Stimulated activated CD4-positive, alpha-beta T cell treated with anti-CD3 and anti-CD28 coated beads, Interleukin-1b, Interleukin-23, amount 100 ng/mL, for 1 hour (primary cell): Measurements from ENCODE around the gene PCDHA9.
"Not testable (repeated sequence)": the region's sequence is repeated elsewhere in the genome, so short reads cannot be mapped to it uniquely, and the experiment has no call there.

Experiments
- DNase-seq, 2 donors: peaks; one replicate each; pipeline ENCODE4 v3.0.0-alpha.2; 2020; ENCODE audit warnings: low read depth in 2 of 2

PCDHA9 gene, protein sequence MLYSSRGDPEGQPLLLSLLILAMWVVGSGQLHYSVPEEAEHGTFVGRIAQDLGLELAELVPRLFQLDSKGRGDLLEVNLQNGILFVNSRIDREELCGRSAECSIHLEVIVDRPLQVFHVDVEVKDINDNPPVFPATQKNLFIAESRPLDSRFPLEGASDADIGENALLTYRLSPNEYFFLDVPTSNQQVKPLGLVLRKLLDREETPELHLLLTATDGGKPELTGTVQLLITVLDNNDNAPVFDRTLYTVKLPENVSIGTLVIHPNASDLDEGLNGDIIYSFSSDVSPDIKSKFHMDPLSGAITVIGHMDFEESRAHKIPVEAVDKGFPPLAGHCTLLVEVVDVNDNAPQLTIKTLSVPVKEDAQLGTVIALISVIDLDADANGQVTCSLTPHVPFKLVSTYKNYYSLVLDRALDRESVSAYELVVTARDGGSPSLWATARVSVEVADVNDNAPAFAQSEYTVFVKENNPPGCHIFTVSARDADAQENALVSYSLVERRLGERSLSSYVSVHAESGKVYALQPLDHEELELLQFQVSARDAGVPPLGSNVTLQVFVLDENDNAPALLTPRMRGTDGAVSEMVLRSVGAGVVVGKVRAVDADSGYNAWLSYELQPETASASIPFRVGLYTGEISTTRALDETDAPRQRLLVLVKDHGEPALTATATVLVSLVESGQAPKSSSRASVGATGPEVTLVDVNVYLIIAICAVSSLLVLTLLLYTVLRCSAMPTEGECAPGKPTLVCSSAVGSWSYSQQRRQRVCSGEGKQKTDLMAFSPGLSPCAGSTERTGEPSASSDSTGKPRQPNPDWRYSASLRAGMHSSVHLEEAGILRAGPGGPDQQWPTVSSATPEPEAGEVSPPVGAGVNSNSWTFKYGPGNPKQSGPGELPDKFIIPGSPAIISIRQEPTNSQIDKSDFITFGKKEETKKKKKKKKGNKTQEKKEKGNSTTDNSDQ

GRCh38 chr5:140848139-140849102 is at the start of gene PCDHA9:
Gene PCDHA9, plus strand, starts transcription at chr5:140848382. Its CDS starts 114 bp downstream, at chr5:140848496.
- not testable (repeated sequence) for DNase-seq

GRCh38 chr5:140800816-140801493 is 47.2 kb upstream of the PCDHA9 start, which contains the start of gene PCDHA3:
Gene PCDHA3, plus strand, starts transcription at chr5:140801057.
- DNase-seq, result no peak

DNA sequence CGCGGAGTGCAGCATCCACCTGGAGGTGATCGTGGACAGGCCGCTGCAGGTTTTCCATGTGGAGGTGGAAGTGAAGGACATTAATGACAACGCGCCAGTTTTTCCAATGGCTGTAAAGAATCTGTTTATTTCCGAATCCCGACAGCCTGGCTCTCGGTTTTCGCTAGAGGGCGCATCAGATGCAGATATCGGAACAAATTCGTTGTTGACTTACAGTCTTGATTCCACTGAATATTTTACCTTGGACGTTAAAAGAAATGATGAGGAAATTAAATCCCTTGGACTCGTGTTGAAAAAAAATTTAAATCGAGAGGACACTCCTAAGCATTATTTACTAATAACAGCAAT is 46.7 kb upstream of the PCDHA9 start:
- no peak for DNase-seq

GRCh38 chr5:140802381-140802780 is 45.8 kb upstream of the PCDHA9 start:
- not testable (repeated sequence) for DNase-seq

DNA sequence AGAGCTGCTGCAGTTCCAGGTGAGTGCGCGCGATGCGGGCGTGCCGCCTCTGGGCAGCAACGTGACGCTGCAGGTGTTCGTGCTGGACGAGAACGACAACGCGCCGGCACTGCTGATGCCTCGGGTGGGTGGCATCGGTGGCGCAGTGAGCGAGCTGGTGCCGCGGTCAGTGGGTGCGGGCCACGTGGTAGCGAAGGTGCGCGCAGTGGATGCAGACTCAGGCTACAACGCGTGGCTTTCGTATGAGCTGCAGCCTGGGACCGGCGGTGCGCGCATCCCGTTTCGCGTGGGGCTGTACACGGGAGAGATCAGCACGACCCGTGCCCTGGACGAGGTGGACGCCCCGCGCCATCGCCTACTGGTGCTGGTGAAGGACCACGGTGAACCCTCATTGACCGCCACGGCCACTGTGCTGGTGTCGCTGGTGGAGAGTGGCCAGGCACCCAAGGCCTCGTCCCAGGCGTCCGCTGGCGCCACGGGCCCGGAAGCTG is 45.4 kb upstream of the PCDHA9 start:
- no peak for DNase-seq

DNA sequence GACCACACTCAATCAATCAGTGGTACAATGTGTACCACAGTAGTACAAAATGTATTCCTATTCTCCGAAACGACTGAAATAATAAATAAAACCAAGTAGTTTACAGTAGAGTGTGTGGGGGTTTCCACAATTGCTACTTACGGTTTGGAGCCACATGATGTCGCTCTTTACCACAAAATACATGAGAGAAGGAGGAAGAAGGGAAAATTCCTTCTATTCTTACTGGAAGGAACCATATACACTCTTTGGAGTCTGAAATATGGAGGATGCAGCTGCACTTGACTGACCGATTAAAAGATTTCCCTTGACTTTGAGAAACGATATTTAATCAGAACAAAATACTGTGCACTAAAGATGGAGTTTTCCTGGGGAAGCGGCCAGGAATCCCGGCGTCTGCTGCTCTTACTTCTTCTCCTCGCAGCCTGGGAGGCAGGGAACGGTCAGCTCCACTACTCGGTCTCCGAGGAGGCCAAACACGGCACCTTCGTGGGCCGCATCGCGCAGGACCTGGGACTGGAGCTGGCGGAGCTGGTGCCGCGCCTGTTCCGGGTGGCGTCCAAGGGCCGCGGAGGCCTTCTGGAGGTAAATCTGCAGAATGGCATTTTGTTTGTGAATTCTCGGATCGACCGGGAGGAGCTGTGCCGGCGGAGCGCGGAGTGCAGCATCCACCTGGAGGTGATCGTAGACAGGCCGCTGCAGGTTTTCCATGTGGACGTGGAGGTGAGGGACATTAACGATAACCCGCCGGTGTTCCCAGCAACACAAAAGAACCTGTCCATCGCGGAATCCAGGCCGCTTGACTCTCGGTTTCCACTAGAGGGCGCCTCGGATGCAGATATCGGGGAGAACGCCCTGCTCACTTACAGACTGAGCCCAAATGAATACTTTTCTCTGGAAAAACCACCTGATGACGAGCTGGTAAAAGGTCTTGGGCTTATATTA is 41.1 kb upstream of the PCDHA9 start, which contains the start of gene PCDHA4:
Gene PCDHA4 (plus strand): TSS at position 235 of the 942 bp plus-strand sequence.
- DNase-seq, result no peak

DNA sequence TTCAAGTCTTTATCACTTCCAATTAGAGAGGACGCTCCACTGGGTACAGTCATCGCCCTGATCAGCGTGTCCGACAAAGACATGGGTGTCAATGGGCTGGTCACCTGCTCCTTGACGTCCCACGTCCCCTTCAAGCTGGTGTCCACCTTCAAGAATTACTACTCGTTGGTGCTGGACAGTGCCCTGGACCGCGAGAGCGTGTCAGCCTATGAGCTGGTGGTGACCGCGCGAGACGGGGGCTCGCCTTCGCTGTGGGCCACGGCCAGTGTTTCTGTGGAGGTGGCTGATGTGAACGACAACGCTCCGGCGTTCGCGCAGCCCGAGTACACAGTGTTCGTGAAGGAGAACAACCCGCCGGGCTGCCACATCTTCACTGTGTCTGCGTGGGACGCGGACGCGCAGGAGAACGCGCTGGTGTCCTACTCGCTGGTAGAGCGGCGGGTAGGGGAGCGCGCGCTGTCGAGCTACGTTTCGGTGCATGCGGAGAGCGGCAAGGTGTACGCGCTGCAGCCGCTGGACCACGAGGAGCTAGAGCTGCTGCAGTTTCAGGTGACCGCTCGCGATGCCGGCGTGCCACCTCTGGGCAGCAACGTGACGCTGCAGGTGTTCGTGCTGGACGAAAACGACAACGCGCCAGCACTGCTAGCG is 39.8 kb upstream of the PCDHA9 start:
- DNase-seq, result not testable (repeated sequence)

DNA sequence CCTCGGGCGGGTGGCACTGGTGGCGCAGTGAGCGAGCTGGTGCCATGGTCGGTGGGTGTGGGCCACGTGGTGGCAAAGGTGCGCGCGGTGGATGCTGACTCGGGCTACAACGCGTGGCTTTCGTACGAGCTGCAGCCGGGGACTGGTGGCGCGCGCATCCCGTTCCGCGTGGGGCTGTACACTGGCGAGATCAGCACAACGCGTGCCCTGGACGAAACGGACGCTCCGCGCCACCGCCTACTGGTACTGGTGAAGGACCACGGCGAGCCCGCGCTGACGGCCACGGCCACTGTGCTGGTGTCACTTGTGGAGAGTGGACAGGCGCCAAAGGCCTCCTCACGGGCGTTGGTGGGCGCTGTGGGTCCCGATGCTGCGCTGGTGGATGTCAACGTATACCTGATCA is 39.3 kb upstream of the PCDHA9 start:
- no peak for DNase-seq

DNA sequence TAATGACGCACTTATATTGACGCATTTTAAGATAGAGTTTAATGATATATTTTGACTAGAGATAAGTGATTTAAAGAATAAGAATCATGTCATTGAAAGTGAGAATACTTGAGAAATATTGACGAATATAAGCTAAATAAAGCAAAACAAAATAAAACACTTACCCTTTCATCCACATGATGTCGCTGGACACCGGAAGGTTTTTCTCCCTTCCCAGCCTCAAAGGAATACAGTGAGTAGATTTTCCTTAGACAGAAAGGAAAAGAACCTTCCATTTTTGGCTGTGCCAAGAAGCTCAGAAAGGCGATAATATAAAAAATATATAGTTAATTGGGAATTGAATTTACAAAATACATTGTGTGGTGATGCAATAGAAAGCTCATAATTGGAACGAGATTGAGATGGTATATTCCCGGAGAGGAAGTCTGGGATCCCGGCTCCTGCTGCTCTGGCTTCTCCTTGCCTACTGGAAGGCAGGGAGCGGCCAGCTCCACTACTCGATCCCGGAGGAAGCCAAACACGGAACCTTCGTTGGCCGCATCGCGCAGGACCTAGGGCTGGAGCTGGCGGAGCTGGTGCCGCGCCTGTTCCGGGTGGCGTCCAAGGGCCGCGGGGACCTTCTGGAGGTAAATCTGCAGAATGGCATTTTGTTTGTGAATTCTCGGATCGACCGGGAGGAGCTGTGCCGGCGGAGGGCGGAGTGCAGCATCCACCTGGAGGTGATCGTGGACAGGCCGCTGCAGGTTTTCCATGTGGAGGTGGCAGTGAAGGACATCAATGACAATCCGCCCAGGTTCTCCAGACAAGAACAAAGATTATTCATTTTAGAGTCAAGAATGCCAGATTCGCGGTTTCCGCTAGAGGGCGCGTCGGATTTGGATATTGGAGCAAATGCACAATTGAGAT is 26.6 kb upstream of the PCDHA9 start, which contains the start of gene PCDHA5:
Gene PCDHA5 (plus strand): TSS at position 239 of the 906 bp plus-strand sequence.
- no peak for DNase-seq

DNA sequence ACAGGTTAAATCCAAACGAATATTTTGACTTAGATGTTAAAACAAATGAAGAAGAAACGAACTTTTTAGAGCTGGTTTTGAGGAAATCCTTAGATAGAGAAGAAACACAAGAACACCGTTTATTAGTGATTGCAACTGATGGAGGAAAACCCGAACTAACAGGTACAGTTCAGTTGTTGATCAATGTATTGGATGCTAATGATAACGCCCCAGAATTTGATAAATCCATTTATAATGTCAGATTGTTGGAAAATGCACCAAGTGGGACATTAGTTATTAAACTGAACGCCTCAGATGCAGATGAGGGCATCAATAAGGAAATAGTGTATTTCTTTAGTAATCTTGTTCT is 25.9 kb upstream of the PCDHA9 start:
- DNase-seq, result no peak

- DNase-seq, result not testable (repeated sequence)
Observed at GRCh38 chr5:140822969-140823368, 25.2 kb upstream of the PCDHA9 start.

- no peak for DNase-seq
Observed at GRCh38 chr5:140823475-140823874, 24.7 kb upstream of the PCDHA9 start.

DNA sequence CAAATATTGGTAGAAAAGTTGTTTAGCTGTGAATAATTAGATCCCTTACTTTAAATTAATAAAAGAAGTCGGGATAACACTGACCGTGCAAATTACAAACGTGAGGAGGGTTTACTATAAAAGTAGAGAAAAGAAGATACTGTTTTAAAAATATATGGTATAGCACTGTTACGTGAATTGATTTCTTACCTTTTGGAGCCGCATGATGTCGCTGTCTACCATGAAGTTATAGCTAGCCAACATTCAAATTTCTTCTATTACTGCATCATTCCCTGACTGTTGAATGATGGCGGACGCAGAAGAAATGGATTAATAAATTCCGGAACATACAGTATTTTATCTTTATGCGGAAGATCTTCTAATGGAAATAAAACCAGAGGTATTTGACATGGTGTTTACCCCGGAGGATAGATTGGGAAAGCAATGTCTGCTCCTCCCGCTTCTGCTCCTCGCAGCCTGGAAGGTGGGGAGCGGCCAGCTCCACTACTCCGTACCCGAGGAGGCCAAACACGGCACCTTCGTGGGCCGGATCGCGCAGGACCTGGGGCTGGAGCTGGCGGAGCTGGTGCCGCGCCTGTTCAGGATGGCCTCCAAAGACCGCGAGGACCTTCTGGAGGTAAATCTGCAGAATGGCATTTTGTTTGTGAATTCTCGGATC is 20.3 kb upstream of the PCDHA9 start, which contains the start of gene PCDHA6:
Gene PCDHA6 (plus strand): TSS at position 257 of the 658 bp plus-strand sequence. CDS start 132 bp downstream, at position 389.
- no peak for DNase-seq

- no peak for DNase-seq
Observed at GRCh38 chr5:140828362-140828737, 19.8 kb upstream of the PCDHA9 start.

DNA sequence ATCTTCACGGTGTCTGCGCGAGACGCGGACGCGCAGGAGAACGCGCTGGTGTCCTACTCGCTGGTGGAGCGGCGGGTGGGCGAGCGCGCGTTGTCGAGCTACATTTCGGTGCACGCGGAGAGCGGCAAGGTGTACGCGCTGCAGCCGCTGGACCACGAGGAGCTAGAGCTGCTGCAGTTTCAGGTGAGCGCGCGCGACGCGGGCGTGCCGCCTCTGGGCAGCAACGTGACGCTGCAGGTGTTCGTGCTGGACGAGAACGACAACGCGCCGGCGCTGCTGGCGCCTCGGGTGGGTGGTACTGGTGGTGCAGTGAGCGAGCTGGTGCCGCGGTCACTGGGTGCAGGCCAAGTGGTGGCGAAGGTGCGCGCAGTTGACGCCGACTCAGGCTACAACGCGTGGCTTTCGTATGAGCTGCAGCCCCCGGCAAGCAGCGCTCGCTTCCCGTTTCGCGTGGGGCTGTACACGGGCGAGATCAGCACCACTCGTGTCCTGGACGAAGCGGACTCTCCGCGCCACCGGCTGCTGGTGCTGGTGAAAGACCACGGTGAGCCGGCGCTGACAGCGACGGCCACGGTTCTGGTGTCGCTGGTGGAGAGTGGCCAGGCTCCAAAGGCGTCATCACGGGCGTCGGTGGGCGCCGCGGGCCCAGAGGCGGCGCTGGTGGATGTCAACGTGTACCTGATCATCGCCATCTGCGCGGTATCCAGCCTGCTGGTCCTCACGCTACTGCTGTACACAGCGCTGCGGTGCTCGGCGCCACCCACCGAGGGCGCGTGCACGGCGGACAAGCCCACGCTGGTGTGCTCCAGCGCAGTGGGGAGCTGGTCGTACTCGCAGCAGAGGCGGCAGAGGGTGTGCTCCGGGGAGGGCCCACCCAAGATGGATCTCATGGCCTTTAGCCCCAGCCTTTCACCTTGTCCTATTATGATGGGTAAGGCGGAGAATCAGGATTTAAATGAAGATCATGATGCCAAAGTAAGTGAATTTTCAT is 18.4 kb upstream of the PCDHA9 start:
- not testable (repeated sequence) for DNase-seq

- DNase-seq, result no peak
Observed at GRCh38 chr5:140833993-140834392, 14.2 kb upstream of the PCDHA9 start, which contains the start of gene PCDHA7. Gene PCDHA7, plus strand, starts transcription at chr5:140834269. Its CDS starts 115 bp downstream, at chr5:140834384.
